ENCODE measurements around the gene PNPLA6. TPM values are rescaled to one million over a fixed set of nuclear protein-coding genes. Genes with fewer than 3 reads are reported as not detected.

PNPLA6 gene
- total and polyA plus RNA-seq, 9 of the 15 experiments (the other 6 are each of a cell fraction or from before 2014, with no cell fraction given), result 0.07 to 30.2 (median 8.3) TPM

DNA sequence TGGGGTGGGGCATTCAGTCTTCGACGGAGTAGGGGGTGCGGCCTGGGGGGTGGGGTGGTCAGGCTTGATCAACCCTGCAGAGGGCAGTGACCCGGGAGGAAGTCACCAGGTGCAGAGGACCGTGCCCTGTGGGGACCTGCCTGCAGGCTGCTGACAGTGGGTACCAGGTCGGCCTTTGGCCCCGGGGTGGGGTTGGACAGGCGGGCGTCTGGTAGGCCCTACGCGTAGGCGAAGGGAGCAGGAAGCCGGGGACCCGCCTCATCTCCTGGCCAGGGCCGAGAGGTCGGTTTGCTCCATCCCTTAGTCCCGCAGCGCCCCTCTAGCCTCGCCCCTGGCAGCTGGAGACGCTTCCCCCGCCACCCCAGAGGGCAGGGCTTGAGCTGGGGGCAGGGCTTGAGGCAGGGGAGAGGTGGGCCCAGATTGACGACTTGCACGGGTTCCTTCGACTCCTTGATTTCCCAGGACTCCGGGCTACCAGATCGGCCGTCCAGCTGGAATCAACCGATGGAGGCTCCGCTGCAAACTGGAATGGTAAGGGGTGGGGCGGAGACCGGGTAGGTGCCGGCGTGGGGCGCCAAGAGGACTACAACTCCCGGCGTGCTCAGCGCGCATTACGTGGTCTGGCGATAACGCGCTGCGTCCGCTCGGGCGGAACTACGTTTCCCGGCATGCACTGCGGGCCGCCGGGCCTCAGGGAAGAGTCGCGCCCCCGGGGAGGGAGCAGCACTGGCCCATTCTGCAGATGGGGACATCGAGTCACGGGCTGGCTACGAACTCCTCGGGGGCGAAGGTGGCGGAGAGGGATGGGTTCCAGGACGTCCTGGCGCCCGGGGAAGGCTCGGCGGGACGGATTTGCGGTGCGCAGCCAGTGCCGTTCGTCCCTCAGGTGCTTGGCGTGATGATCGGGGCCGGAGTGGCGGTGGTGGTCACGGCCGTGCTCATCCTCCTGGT is at the start of gene PNPLA6 (continued):
- TF ChIP-seq ZNF274 (IDR thresholded peaks at IDR 0.05; ENCODE audit: borderline replicate concordance, low read depth, low read length) (no peak), NBN (IDR thresholded peaks at IDR 0.05; ENCODE audit: low read depth) (no peak), POLR2A (conservative IDR thresholded peaks at IDR 0.05) (no peak), LCOR (CRISPR knock-in tag; IDR thresholded peaks at IDR 0.05) (peak; percentile 63; the same call in 1 of the 2 replicates), PTTG1 (tag; IDR thresholded peaks at IDR 0.05; ENCODE audit: low read depth) (no peak), TCFL5 (CRISPR knock-in tag; conservative IDR thresholded peaks at IDR 0.05) (no peak)
- TF ChIP-seq, protein P1, sequence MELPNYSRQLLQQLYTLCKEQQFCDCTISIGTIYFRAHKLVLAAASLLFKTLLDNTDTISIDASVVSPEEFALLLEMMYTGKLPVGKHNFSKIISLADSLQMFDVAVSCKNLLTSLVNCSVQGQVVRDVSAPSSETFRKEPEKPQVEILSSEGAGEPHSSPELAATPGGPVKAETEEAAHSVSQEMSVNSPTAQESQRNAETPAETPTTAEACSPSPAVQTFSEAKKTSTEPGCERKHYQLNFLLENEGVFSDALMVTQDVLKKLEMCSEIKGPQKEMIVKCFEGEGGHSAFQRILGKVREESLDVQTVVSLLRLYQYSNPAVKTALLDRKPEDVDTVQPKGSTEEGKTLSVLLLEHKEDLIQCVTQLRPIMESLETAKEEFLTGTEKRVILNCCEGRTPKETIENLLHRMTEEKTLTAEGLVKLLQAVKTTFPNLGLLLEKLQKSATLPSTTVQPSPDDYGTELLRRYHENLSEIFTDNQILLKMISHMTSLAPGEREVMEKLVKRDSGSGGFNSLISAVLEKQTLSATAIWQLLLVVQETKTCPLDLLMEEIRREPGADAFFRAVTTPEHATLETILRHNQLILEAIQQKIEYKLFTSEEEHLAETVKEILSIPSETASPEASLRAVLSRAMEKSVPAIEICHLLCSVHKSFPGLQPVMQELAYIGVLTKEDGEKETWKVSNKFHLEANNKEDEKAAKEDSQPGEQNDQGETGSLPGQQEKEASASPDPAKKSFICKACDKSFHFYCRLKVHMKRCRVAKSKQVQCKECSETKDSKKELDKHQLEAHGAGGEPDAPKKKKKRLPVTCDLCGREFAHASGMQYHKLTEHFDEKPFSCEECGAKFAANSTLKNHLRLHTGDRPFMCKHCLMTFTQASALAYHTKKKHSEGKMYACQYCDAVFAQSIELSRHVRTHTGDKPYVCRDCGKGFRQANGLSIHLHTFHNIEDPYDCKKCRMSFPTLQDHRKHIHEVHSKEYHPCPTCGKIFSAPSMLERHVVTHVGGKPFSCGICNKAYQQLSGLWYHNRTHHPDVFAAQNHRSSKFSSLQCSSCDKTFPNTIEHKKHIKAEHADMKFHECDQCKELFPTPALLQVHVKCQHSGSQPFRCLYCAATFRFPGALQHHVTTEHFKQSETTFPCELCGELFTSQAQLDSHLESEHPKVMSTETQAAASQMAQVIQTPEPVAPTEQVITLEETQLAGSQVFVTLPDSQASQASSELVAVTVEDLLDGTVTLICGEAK (IDR thresholded peaks at IDR 0.05), result peak; percentile 75
- TF ChIP-seq, protein P1 (CRISPR knock-in tag; IDR thresholded peaks at IDR 0.05), result no peak
- TF ChIP-seq, protein P2, sequence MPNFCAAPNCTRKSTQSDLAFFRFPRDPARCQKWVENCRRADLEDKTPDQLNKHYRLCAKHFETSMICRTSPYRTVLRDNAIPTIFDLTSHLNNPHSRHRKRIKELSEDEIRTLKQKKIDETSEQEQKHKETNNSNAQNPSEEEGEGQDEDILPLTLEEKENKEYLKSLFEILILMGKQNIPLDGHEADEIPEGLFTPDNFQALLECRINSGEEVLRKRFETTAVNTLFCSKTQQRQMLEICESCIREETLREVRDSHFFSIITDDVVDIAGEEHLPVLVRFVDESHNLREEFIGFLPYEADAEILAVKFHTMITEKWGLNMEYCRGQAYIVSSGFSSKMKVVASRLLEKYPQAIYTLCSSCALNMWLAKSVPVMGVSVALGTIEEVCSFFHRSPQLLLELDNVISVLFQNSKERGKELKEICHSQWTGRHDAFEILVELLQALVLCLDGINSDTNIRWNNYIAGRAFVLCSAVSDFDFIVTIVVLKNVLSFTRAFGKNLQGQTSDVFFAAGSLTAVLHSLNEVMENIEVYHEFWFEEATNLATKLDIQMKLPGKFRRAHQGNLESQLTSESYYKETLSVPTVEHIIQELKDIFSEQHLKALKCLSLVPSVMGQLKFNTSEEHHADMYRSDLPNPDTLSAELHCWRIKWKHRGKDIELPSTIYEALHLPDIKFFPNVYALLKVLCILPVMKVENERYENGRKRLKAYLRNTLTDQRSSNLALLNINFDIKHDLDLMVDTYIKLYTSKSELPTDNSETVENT (CRISPR knock-in tag; IDR thresholded peaks at IDR 0.05), result no peak
- TF ChIP-seq, protein P3, sequence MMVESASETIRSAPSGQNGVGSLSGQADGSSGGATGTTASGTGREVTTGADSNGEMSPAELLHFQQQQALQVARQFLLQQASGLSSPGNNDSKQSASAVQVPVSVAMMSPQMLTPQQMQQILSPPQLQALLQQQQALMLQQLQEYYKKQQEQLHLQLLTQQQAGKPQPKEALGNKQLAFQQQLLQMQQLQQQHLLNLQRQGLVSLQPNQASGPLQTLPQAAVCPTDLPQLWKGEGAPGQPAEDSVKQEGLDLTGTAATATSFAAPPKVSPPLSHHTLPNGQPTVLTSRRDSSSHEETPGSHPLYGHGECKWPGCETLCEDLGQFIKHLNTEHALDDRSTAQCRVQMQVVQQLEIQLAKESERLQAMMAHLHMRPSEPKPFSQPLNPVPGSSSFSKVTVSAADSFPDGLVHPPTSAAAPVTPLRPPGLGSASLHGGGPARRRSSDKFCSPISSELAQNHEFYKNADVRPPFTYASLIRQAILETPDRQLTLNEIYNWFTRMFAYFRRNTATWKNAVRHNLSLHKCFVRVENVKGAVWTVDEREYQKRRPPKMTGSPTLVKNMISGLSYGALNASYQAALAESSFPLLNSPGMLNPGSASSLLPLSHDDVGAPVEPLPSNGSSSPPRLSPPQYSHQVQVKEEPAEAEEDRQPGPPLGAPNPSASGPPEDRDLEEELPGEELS (CRISPR knock-in tag; IDR thresholded peaks at IDR 0.05; ENCODE audit: borderline replicate concordance), result peak; percentile 96
